ENCODE measurements around the gene NAV1. TPM values are rescaled to one million over a fixed set of nuclear protein-coding genes. Genes with fewer than 3 reads are reported as not detected.

NAV1 gene
- total RNA-seq, 4 donors from 2014 or later: 17.4 to 36.9 (median 25.5) TPM

- no peak for TF ChIP-seq CTCF (IDR thresholded peaks at IDR 0.05)
- no peak for TF ChIP-seq POLR2AphosphoS5 (IDR thresholded peaks at IDR 0.05)
- no peak for TF ChIP-seq POLR2A (IDR thresholded peaks at IDR 0.05)
- no peak for TF ChIP-seq EP300 (IDR thresholded peaks at IDR 0.05)
- H3K9me3 ChIP-seq: no peaks in the 10 kb centered on the region
- H3K4me1 ChIP-seq: peaks cover 46% of the 10 kb centered on the region
- H3K27ac ChIP-seq: peak overlapping the region; percentile 74
- H3K36me3 ChIP-seq: no peaks in the 10 kb centered on the region
- WGBS: 24% methylated on average over 4 of the region's 9 CpGs
- H3K27me3 ChIP-seq: no peaks in the 10 kb centered on the region
- DNase-seq (ENCODE audit: low spot score in 2 of 2): peak in 1 of 2 donors; percentile 70
- no peak overlapping the region for H3K4me3 ChIP-seq
These were observed 7.1 kb upstream of the NAV1 start for GRCh38 chr1:201531551-201532425.

- TF ChIP-seq POLR2AphosphoS5 (IDR thresholded peaks at IDR 0.05): no peak
- no peak for TF ChIP-seq CTCF (IDR thresholded peaks at IDR 0.05)
- no peak for TF ChIP-seq EP300 (IDR thresholded peaks at IDR 0.05)
- no peak for TF ChIP-seq POLR2A (IDR thresholded peaks at IDR 0.05)
- H3K27ac ChIP-seq: no peak overlapping the region
- H3K27me3 ChIP-seq: no peaks in the 10 kb centered on the region
- no peak overlapping the region for H3K4me3 ChIP-seq
- WGBS: 65% methylated on average over 4 of the region's 4 CpGs
- H3K36me3 ChIP-seq: no peaks in the 10 kb centered on the region
- no peaks in the 10 kb centered on the region for H3K9me3 ChIP-seq
- H3K4me1 ChIP-seq: peaks cover 67% of the 10 kb centered on the region
- peak in 1 of 2 donors; percentile 20 for DNase-seq (ENCODE audit: low spot score in 2 of 2)
These were observed 5.1 kb upstream of the NAV1 start for GRCh38 chr1:201533836-201534235.

GRCh38 chr1:201535046-201535918, 3.6 kb upstream of the NAV1 start:
- no peak overlapping the region for H3K4me3 ChIP-seq
- peak in 1 of 2 donors; percentile 54 for DNase-seq (ENCODE audit: low spot score in 2 of 2)
- H3K27me3 ChIP-seq: no peaks in the 10 kb centered on the region
- H3K36me3 ChIP-seq: no peaks in the 10 kb centered on the region
- peak overlapping the region; percentile 63 for H3K27ac ChIP-seq
- H3K9me3 ChIP-seq: no peaks in the 10 kb centered on the region
- H3K4me1 ChIP-seq: peaks cover 79% of the 10 kb centered on the region
- TF ChIP-seq POLR2A (IDR thresholded peaks at IDR 0.05) (no peak), POLR2AphosphoS5 (IDR thresholded peaks at IDR 0.05) (no peak), CTCF (IDR thresholded peaks at IDR 0.05) (no peak), EP300 (IDR thresholded peaks at IDR 0.05) (no peak)
- WGBS: 43% methylated on average over 6 of the region's 6 CpGs

- H3K4me1 ChIP-seq: peaks cover 79% of the 10 kb centered on the region
- WGBS: 60% methylated on average over 5 of the region's 6 CpGs
- TF ChIP-seq EP300 (IDR thresholded peaks at IDR 0.05) (no peak), POLR2AphosphoS5 (IDR thresholded peaks at IDR 0.05) (no peak)
- H3K27ac ChIP-seq: peak overlapping the region; percentile 63
- DNase-seq (ENCODE audit: low spot score in 2 of 2): peak in 1 of 2 donors; percentile 76
- no peak overlapping the region for H3K4me3 ChIP-seq
- H3K36me3 ChIP-seq: no peaks in the 10 kb centered on the region
- no peaks in the 10 kb centered on the region for H3K27me3 ChIP-seq
- H3K9me3 ChIP-seq: no peaks in the 10 kb centered on the region
These were observed 3.0 kb upstream of the NAV1 start for GRCh38 chr1:201535919-201536245.

GRCh38 chr1:201536558-201536957, 2.4 kb upstream of the NAV1 start:
- H3K9me3 ChIP-seq: no peaks in the 10 kb centered on the region
- H3K27ac ChIP-seq: peak overlapping the region; percentile 63
- WGBS: 59% methylated on average over 4 of the region's 4 CpGs
- no peak overlapping the region for H3K4me3 ChIP-seq
- no peaks in the 10 kb centered on the region for H3K36me3 ChIP-seq
- H3K27me3 ChIP-seq: no peaks in the 10 kb centered on the region
- DNase-seq (ENCODE audit: low spot score in 2 of 2): peak in 1 of 2 donors; percentile 87
- TF ChIP-seq CTCF (IDR thresholded peaks at IDR 0.05): no peak
- peak in 1 of 3 donors; percentile 19 for TF ChIP-seq POLR2AphosphoS5 (IDR thresholded peaks at IDR 0.05)
- peaks cover 79% of the 10 kb centered on the region for H3K4me1 ChIP-seq

Data from suprapubic skin (tissue), 4 donors.